OCI-LY1 (cell line): ENCODE measurements around the gene PSMG4.

ENCODE experiments used
- CTCF ChIP-seq: fragments of 200-600 bp; sonication (generic), shearing (Covaris generic); IDR thresholded peaks from 2 replicates; pipeline ENCODE4 v1.5.1; 2017; ENCODE audit warnings: mild to moderate bottlenecking, antibody characterized with exemption, low read length, moderate library complexity, mixed read lengths
- EZH2 ChIP-seq: fragments of 200-600 bp; sonication (generic), shearing (Covaris generic); IDR thresholded peaks from 2 replicates; pipeline ENCODE4 v1.8.0; 2017; ENCODE audit warnings: borderline replicate concordance, mixed run types, mild to moderate bottlenecking, antibody characterized with exemption, low read length, moderate library complexity, mixed read lengths

GRCh38 chr6:3304500-3305215, 45.9 kb downstream of the PSMG4 start:
- TF ChIP-seq CTCF (no peak), EZH2 (no peak)
